Measurements from ENCODE around the gene OVCA2.

GRCh38 chr17:2076087-2076984 lies 34.5 kb downstream of the OVCA2 start:
- TF ChIP-seq, protein P1, sequence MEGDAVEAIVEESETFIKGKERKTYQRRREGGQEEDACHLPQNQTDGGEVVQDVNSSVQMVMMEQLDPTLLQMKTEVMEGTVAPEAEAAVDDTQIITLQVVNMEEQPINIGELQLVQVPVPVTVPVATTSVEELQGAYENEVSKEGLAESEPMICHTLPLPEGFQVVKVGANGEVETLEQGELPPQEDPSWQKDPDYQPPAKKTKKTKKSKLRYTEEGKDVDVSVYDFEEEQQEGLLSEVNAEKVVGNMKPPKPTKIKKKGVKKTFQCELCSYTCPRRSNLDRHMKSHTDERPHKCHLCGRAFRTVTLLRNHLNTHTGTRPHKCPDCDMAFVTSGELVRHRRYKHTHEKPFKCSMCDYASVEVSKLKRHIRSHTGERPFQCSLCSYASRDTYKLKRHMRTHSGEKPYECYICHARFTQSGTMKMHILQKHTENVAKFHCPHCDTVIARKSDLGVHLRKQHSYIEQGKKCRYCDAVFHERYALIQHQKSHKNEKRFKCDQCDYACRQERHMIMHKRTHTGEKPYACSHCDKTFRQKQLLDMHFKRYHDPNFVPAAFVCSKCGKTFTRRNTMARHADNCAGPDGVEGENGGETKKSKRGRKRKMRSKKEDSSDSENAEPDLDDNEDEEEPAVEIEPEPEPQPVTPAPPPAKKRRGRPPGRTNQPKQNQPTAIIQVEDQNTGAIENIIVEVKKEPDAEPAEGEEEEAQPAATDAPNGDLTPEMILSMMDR (IDR thresholded peaks at IDR 0.05), result no peak
- no peak for TF ChIP-seq POLR2A (IDR thresholded peaks at IDR 0.05)

Measured in suprapubic skin (tissue), 3 donors.